Measurements from ENCODE around the gene PEAK1.
A peak's percentile ranks its signal among the peaks of the same experiment; 100 is the strongest.

Gene PEAK1

GRCh38 chr15:77083381-77084160, 336.3 kb downstream of the PEAK1 start:
- DNase-seq: peak; percentile 51

- no peak for DNase-seq
These were observed 337.9 kb downstream of the PEAK1 start for GRCh38 chr15:77081971-77082370.

GRCh38 chr15:77076323-77076915, 343.5 kb downstream of the PEAK1 start:
- DNase-seq: no peak

GRCh38 chr15:77075528-77075927, 344.4 kb downstream of the PEAK1 start:
- DNase-seq: no peak

GRCh38 chr15:77074350-77074749, 345.6 kb downstream of the PEAK1 start:
- DNase-seq: no peak

GRCh38 chr15:77071305-77072223, 348.3 kb downstream of the PEAK1 start:
- DNase-seq: no peak

GRCh38 chr15:77070495-77071304, 349.2 kb downstream of the PEAK1 start, which contains the start of gene TSPAN3:
TSS of gene TSPAN3 (minus strand) at chr15:77071109. CDS start at chr15:77070954, 155 bp downstream.
- DNase-seq: peak; percentile 70

- DNase-seq: no peak
These were observed 349.8 kb downstream of the PEAK1 start for GRCh38 chr15:77070180-77070494.

- DNase-seq: peak; percentile 28
These were observed 350.3 kb downstream of the PEAK1 start for GRCh38 chr15:77069521-77070121.

GRCh38 chr15:77068633-77069032, 351.3 kb downstream of the PEAK1 start:
- DNase-seq: no peak

- DNase-seq: no peak
These were observed 352.1 kb downstream of the PEAK1 start for GRCh38 chr15:77067691-77068367.

GRCh38 chr15:77066971-77067690, 352.8 kb downstream of the PEAK1 start:
- peak; percentile 26 for DNase-seq

- DNase-seq: no peak
These were observed 355.2 kb downstream of the PEAK1 start for GRCh38 chr15:77064539-77065308.

GRCh38 chr15:77064063-77064462, 355.8 kb downstream of the PEAK1 start:
- DNase-seq: no peak

- DNase-seq: no peak
These were observed 356.7 kb downstream of the PEAK1 start for GRCh38 chr15:77063249-77063648.

GRCh38 chr15:77060546-77060945, 359.4 kb downstream of the PEAK1 start:
- no peak for DNase-seq

GRCh38 chr15:77059786-77060361, 360.0 kb downstream of the PEAK1 start:
- peak; percentile 38 for DNase-seq

- DNase-seq: no peak
These were observed 361.4 kb downstream of the PEAK1 start for GRCh38 chr15:77058468-77058867.

- DNase-seq: no peak
These were observed 362.2 kb downstream of the PEAK1 start for GRCh38 chr15:77057685-77058084.

GRCh38 chr15:77057072-77057471, 362.8 kb downstream of the PEAK1 start:
- DNase-seq: no peak
